SU-DHL-6 (cell line): ENCODE results near the gene P2RX2.

ENCODE experiments used
- H2AFZ ChIP-seq: fragments of 200-600 bp; sonication (generic); 2 replicates; pipeline ENCODE4 v1.6.1; 2014; ENCODE audit warnings: low read depth, mild to moderate bottlenecking, moderate library complexity, mixed read lengths, antibody characterized with exemption, low read length; ENCODE audit not compliant: severe bottlenecking
- H3F3A ChIP-seq: fragments of 200-600 bp; shearing (Covaris generic); 2 replicates; pipeline ENCODE4 v1.6.0; 2016; ENCODE audit warnings: antibody characterized with exemption, mild to moderate bottlenecking; ENCODE audit not compliant: insufficient read depth
- H3K27ac ChIP-seq: fragments of 200-600 bp; sonication (generic); 2 replicates; pipeline ENCODE4 v1.5.1; 2016; ENCODE audit warnings: low read depth, mild to moderate bottlenecking, low read length, moderate library complexity, mixed read lengths
- H3K27me3 ChIP-seq: fragments of 200-600 bp; sonication (generic), shearing (Covaris generic); 2 replicates; pipeline ENCODE4 v1.6.0; 2014; ENCODE audit warnings: mild to moderate bottlenecking, low read length
- H3K36me3 ChIP-seq: fragments of 200-600 bp; sonication (generic); 2 replicates; pipeline ENCODE4 v1.6.1; 2014; ENCODE audit warnings: mild to moderate bottlenecking, low read length, mixed read lengths
- H3K4me2 ChIP-seq: fragments of 300-600, 200-600 bp; shearing (Covaris generic), sonication (generic); 2 replicates; pipeline ENCODE4 v1.6.0; 2014; ENCODE audit warnings: low read length, low read depth, mild to moderate bottlenecking; ENCODE audit not compliant: poor library complexity, severe bottlenecking
- H3K4me3 ChIP-seq: fragments of 200-600 bp; sonication (generic); 2 replicates; pipeline ENCODE4 v1.5.1; 2014; ENCODE audit warnings: antibody characterized with exemption, low read length, mild to moderate bottlenecking, mixed read lengths; ENCODE audit not compliant: insufficient read depth, poor library complexity, severe bottlenecking
- H3K79me2 ChIP-seq: fragments of 200-600 bp; sonication (generic); 2 replicates; pipeline ENCODE4 v1.6.1; 2014; ENCODE audit warnings: mild to moderate bottlenecking, low read length, moderate library complexity; ENCODE audit not compliant: insufficient read depth
- H3K9ac ChIP-seq: fragments of 200-600 bp; sonication (generic); 2 replicates; pipeline ENCODE4 v1.7.0; 2014; ENCODE audit warnings: mild to moderate bottlenecking, low read length
- H3K9me2 ChIP-seq: fragments of 200-600 bp; sonication (generic); replicated peaks from 2 replicates; pipeline ENCODE4 v1.6.1; 2014; ENCODE audit warnings: low read length; ENCODE audit not compliant: insufficient read depth
- H3K9me3 ChIP-seq: fragments of 200-600 bp; sonication (generic); 2 replicates; pipeline ENCODE4 v1.6.1; 2014; ENCODE audit warnings: low read length, mixed read lengths; ENCODE audit not compliant: insufficient read depth
- H4K20me1 ChIP-seq: fragments of 200-600 bp; sonication (generic); 2 replicates; pipeline ENCODE4 v1.6.1; 2014; ENCODE audit warnings: low read depth, mild to moderate bottlenecking, antibody characterized with exemption, low read length, moderate library complexity, mixed read lengths
- EZH2phosphoT487 ChIP-seq: fragments of 200-600 bp; sonication (generic), shearing (Covaris generic); conservative IDR thresholded peaks from 2 replicates; pipeline ENCODE4 v1.6.1; 2018; ENCODE audit warnings: mild to moderate bottlenecking, antibody characterized with exemption, low read length, moderate library complexity, mixed read lengths
- TF ChIP-seq, protein P1 (sequence below): fragments of 200-600 bp; sonication (generic); IDR thresholded peaks from one replicate; pipeline ENCODE4 v1.5.1; 2017; ENCODE audit warnings: antibody characterized with exemption, mild to moderate bottlenecking, low read length, moderate library complexity; ENCODE audit not compliant: insufficient read depth, poor library complexity, severe bottlenecking

Gene P2RX2

DNA sequence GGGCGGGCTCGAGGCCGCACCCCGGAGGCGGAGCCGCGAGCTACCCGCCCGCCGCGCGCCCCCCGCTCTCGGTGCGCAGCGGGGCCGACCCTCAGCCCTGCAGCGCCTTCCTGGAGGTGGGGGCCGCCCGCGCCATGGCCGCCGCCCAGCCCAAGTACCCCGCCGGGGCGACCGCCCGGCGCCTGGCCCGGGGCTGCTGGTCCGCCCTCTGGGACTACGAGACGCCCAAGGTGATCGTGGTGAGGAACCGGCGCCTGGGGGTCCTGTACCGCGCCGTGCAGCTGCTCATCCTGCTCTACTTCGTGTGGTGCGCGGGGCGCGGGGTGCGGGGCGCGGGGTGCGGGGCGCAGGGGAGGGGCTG is at the start of gene P2RX2:
P2RX2 (plus strand) TSS at position 94 of the 361 bp plus-strand sequence; CDS start at position 135, 41 bp downstream.
- Histone ChIP-seq H4K20me1 (no peaks in the 10 kb centered on the region), H2AFZ (no peak within 1 kb of the TSS), H3K4me3 (no peak within 1 kb of the TSS), H3K9me2 (no peaks in the 10 kb centered on the region), H3K27me3 (no peaks in the 10 kb centered on the region), H3K27ac (no peak within 1 kb of the TSS), H3K4me2 (no peak within 1 kb of the TSS), H3K79me2 (no peaks in the 10 kb centered on the region), H3K9ac (no peak within 1 kb of the TSS), H3K9me3 (no peaks in the 10 kb centered on the region), H3K36me3 (no peaks in the 10 kb centered on the region), H3F3A (peaks cover 5% of the 10 kb centered on the region; the same call in 1 of the 2 replicates)
- TF ChIP-seq, protein P1, sequence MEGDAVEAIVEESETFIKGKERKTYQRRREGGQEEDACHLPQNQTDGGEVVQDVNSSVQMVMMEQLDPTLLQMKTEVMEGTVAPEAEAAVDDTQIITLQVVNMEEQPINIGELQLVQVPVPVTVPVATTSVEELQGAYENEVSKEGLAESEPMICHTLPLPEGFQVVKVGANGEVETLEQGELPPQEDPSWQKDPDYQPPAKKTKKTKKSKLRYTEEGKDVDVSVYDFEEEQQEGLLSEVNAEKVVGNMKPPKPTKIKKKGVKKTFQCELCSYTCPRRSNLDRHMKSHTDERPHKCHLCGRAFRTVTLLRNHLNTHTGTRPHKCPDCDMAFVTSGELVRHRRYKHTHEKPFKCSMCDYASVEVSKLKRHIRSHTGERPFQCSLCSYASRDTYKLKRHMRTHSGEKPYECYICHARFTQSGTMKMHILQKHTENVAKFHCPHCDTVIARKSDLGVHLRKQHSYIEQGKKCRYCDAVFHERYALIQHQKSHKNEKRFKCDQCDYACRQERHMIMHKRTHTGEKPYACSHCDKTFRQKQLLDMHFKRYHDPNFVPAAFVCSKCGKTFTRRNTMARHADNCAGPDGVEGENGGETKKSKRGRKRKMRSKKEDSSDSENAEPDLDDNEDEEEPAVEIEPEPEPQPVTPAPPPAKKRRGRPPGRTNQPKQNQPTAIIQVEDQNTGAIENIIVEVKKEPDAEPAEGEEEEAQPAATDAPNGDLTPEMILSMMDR, result no peak
- TF ChIP-seq EZH2phosphoT487, result no peak

DNA sequence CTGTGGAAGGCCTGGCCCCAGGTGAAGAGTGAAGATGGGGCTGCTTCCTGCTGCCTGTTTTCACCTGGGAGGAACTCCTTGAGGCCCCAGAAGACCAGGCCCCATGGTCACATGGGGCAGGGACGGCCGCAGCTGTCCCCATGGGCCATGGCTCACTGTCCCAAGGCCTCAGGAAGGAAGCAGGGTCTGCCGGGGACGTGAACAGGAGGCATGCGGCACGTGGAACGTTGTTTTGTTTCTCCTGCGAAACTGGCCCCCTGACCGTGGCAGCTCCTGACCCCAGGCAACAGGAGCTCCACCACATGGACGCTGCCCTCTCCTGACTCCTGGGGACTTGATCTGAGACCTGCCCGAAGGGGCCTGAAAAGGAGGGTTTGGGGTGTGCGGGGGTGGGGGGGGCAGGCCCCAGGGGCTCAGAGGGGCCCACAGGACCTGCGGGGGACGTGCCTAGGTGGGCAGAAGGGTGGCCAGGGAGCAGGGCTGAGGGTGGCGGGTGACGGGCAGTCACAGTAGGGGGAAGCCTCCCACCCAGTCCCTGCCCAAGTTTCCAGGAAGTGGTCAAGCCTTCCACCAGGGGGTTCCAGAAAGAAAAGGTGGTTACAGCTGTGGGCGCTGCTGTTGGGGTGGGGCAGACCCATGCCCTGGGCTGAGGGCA is 49.6 kb upstream of the P2RX2 start:
- Histone ChIP-seq H3K9me2 (no peaks in the 10 kb centered on the region), H3K4me3 (no peak overlapping the region), H4K20me1 (no peaks in the 10 kb centered on the region), H3K9me3 (no peaks in the 10 kb centered on the region), H3K79me2 (peaks cover 15% of the 10 kb centered on the region; the same call in 1 of the 2 replicates), H3K4me2 (no peak overlapping the region), H3F3A (no peaks in the 10 kb centered on the region), H3K36me3 (no peaks in the 10 kb centered on the region), H3K9ac (no peak overlapping the region), H2AFZ (no peak overlapping the region), H3K27me3 (no peaks in the 10 kb centered on the region), H3K27ac (no peak overlapping the region)
- TF ChIP-seq, protein P1, result no peak
- no peak for TF ChIP-seq EZH2phosphoT487

DNA sequence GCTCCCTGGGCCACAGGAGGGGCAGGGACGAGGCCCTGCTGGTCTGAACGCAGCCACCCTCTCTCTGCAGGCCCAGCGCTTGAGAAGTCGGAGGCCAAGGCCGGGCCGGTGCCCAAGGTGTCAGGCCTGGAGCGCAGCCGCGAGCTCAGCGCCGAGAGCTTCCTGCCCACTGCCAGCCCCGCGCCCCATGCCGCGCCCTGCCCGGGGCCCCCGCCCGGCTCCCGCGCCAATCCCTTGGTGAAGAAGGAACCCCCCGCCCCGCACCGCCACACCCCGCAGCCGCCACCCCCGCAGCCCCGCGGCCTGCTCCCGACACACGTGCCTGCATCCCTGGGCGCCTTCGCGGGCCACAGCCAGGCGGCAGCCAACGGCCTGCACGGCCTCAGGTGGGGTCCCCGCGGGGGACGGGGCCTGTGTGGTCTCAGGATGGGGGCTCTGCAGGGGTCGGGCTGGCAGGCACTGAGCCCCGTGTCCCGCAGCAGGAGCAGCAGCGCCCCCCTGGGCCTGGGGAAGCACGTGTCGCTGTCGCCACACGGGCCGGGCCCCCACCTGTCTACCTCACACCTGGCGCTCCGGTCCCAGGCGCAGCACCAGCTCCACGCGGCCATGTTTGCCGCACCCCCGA is 48.6 kb upstream of the P2RX2 start:
- H3F3A ChIP-seq, result no peaks in the 10 kb centered on the region
- no peaks in the 10 kb centered on the region for H3K36me3 ChIP-seq
- H3K9ac ChIP-seq, result no peak overlapping the region
- no peaks in the 10 kb centered on the region for H3K27me3 ChIP-seq
- no peak overlapping the region for H3K27ac ChIP-seq
- TF ChIP-seq EZH2phosphoT487, result no peak
- TF ChIP-seq, protein P1, result no peak
- no peaks in the 10 kb centered on the region for H3K9me3 ChIP-seq
- no peak overlapping the region for H3K4me3 ChIP-seq
- no peaks in the 10 kb centered on the region for H3K9me2 ChIP-seq
- H4K20me1 ChIP-seq, result no peaks in the 10 kb centered on the region
- H3K4me2 ChIP-seq, result no peak overlapping the region
- H2AFZ ChIP-seq, result no peak overlapping the region
- H3K79me2 ChIP-seq, result peaks cover 12% of the 10 kb centered on the region; the same call in 1 of the 2 replicates
